Measurements from ENCODE around the gene SSBP2.

GRCh38 chr5:81435023-81435422 lies 315.9 kb downstream of the SSBP2 start:
- TF ChIP-seq EGR1 (IDR thresholded peaks at IDR 0.05) (no peak), CREB1 (IDR thresholded peaks at IDR 0.05; ENCODE audit: low read depth) (no peak), TCF12 (IDR thresholded peaks at IDR 0.05; ENCODE audit: low read depth) (no peak)
- TF ChIP-seq, protein P1, sequence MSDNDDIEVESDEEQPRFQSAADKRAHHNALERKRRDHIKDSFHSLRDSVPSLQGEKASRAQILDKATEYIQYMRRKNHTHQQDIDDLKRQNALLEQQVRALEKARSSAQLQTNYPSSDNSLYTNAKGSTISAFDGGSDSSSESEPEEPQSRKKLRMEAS (IDR thresholded peaks at IDR 0.05) = no peak

Data from Ishikawa (cell line).